Cortex of kidney (tissue), 1 donor: ENCODE data around the gene MAEA.

Experiments used
- DNase-seq: peaks from one replicate; lab custom pipeline; 2025; lab: John Stamatoyannopoulos, UW

MAEA gene

GRCh38 chr4:1380368-1381151, 90.9 kb downstream of the MAEA start:
- DNase-seq: no peak

- no peak for DNase-seq
These were observed 91.5 kb downstream of the MAEA start for GRCh38 chr4:1381181-1381621.

- DNase-seq: no peak
These were observed 92.4 kb downstream of the MAEA start for GRCh38 chr4:1381944-1382541.

- DNase-seq: no peak
These were observed 93.4 kb downstream of the MAEA start for GRCh38 chr4:1382776-1383727.

GRCh38 chr4:1383728-1384591, 94.3 kb downstream of the MAEA start:
- no peak for DNase-seq

DNA sequence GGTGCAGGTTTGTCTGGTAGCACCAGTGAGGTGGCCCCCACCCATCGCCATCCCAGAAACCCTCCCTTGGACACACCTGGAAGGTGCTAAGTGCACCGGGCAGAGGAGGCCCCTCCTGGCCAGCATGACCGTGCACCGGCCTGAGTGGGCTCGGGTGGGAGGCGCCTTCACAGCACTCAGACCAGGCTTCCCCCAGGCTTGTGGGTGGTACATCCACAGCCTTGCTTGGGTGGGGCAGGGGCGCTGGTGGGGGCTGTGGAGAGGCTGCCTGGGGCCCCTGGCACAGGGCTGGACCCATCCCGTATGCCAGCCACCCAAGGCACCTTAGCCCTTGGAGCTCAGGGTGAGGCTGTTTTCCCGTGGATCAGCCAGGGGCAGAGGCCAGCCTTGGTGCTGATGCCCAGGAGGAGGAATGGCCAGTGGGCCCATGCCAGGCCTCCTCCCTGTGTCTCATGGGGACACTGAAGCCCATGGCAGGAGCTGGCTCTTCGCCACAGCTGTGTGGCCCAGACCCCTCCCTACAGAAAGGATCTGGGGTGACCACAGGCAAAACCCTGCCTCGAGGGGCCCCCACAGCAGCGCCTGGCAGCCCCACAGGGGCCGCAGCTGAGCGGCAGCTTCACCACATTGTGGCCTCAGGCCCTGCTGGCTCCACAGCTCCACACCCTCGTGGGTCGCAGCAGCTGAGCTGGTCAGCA, 95.1 kb downstream of the MAEA start:
- DNase-seq: no peak

DNA sequence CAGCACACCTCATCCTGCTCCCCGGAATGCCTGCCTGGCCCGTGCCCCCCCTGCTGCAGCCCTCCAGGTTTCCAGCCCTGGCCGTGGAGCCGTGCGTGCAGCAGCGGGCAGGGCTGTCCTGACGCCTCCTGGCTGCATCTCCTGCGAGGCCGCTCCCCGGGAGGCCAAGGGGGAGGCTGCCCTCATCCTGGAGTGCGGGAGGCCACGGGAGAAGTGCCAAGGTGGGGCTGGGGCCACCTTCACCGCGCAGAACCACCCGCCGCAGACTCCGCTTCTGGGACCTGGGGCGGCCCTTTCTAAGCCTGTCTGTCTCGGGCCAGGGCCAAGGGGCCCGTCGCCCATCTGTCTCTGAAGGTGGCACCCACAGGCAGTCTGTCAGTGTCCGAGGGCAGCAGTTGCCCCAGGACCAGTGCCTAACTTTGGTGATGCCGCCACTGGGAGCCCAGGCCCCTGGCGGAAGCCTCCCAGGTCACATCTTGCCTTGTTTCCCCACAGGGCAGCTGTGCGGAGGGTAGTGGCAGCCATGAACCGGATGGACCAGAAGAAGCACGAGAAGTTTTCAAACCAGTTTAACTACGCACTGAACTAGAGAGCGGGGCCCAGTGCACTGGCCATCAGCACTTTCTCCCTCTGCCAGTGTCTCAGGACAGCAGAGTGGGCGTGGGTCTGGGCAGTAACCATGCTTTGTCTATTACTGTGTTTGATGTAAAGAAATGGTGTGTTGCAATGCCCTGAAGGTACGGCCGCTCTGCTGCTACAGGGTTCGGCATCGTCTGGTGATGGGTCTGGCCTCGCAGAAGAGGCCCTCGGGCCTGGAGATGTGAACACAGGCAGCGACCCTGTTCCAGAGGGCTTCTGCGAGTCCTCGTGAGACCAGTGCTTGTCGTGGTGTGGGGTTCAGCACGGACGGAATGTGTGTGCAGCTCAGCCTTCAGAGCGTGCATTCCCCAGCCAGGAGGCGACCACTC, 96.0 kb downstream of the MAEA start:
- no peak for DNase-seq
